ENCODE measurements around the gene CYB561A3. TPM values are rescaled to one million over a fixed set of nuclear protein-coding genes. Genes with fewer than 3 reads are reported as not detected.
"Not testable (repeated sequence)": the region's sequence is repeated elsewhere in the genome, so short reads cannot be mapped to it uniquely, and the experiment has no call there.

CYB561A3 gene
- total RNA-seq, result 104 and 126 TPM in 2 replicates
- 74.6 TPM for polyA plus RNA-seq (2012)

- DNase-seq (ENCODE audit: low read depth), result peak; percentile 93
Measured at GRCh38 chr11:61361741-61362541, at the start of gene CYB561A3, which contains the start of gene TMEM138. Gene CYB561A3 (minus strand): TSS chr11:61361882. CDS start chr11:61356713, 5,169 bp downstream. Gene TMEM138 (plus strand): TSS chr11:61362374. CDS start chr11:61364391, 2,017 bp downstream.

GRCh38 chr11:61406991-61407728 is 45.5 kb upstream of the CYB561A3 start:
- no peak for DNase-seq (ENCODE audit: low read depth)

GRCh38 chr11:61406067-61406466 is 44.4 kb upstream of the CYB561A3 start:
- no peak for DNase-seq (ENCODE audit: low read depth)

- no peak for DNase-seq (ENCODE audit: low read depth)
Measured at GRCh38 chr11:61404641-61405040, 43.0 kb upstream of the CYB561A3 start.

- DNase-seq (ENCODE audit: low read depth), result no peak
Measured at GRCh38 chr11:61404103-61404502, 42.4 kb upstream of the CYB561A3 start.

- DNase-seq (ENCODE audit: low read depth), result no peak
Measured at GRCh38 chr11:61403658-61404057, 42.0 kb upstream of the CYB561A3 start.

GRCh38 chr11:61401573-61401972 is 39.9 kb upstream of the CYB561A3 start:
- DNase-seq (ENCODE audit: low read depth), result no peak

GRCh38 chr11:61401173-61401572 is 39.5 kb upstream of the CYB561A3 start:
- no peak for DNase-seq (ENCODE audit: low read depth)

GRCh38 chr11:61392981-61393595 is 31.4 kb upstream of the CYB561A3 start:
- DNase-seq (ENCODE audit: low read depth), result peak; percentile 22

- no peak for DNase-seq (ENCODE audit: low read depth)
Measured at GRCh38 chr11:61390161-61390560, 28.5 kb upstream of the CYB561A3 start.

- DNase-seq (ENCODE audit: low read depth), result peak; percentile 74
Measured at GRCh38 chr11:61384271-61385242, 22.9 kb upstream of the CYB561A3 start.

GRCh38 chr11:61383859-61384258 is 22.2 kb upstream of the CYB561A3 start:
- not testable (repeated sequence) for DNase-seq (ENCODE audit: low read depth)

GRCh38 chr11:61380884-61381283 is 19.2 kb upstream of the CYB561A3 start:
- no peak for DNase-seq (ENCODE audit: low read depth)

GRCh38 chr11:61378713-61379313 is 17.1 kb upstream of the CYB561A3 start:
- peak; percentile 92 for DNase-seq (ENCODE audit: low read depth)

GRCh38 chr11:61377461-61378160 is 15.9 kb upstream of the CYB561A3 start:
- peak; percentile 38 for DNase-seq (ENCODE audit: low read depth)

- no peak for DNase-seq (ENCODE audit: low read depth)
Measured at GRCh38 chr11:61375761-61376108, 14.1 kb upstream of the CYB561A3 start.

GRCh38 chr11:61372659-61373420 is 11.2 kb upstream of the CYB561A3 start:
- no peak for DNase-seq (ENCODE audit: low read depth)

- peak; percentile 29 for DNase-seq (ENCODE audit: low read depth)
Measured at GRCh38 chr11:61370349-61371005, 8.8 kb upstream of the CYB561A3 start.

Measured in myocyte (in vitro differentiated cells).